Measurements from ENCODE around the gene SWAP70. TPM values are rescaled to one million over a fixed set of nuclear protein-coding genes. Genes with fewer than 3 reads are reported as not detected.

SWAP70 gene
- total and polyA plus RNA-seq, 9 of the 15 experiments (the other 6 are each of a cell fraction or from before 2014, with no cell fraction given) = 1.7 to 4.9 (median 3.9) TPM

DNA sequence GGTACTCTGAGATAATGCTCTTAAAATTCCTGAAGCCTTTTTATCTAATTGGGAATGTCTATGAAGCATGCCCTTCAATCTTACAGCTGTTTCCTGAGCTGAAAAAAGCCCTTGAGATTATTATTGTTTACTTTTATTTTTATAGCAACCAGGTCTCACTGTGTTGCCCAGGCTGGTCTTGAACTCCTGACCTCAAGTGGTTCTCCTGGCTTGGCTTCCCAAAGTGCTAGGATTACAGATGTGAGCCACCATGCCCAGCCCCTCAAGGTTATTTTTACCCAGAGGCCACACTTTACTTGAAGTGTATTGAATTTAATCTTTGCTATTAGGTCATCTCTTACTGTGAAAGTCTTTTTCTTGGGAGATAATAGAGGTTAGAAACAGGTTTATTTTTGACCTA lies 7.0 kb upstream of the SWAP70 start:
- no TSS peak for BruUV-seq (replicated peaks)

DNA sequence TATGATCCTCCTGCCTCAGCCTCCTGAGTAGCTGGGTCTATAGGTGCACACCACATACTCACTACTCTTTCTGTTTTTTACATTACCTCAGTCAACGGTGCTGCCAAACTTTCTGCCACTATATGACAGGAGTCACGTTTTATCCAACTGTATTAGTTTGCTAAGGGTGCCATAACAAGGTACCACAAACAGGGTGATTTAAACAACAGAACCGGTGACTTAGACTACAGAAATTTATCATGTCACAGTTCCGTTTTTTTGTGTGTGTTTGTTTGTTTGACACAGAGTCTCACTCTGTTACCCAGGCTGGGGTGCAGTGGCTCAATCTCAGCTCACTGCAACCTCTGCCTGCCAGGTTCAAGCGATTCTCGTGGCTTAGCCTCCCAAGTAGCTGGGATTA lies 6.3 kb upstream of the SWAP70 start:
- intact Hi-C loops (cut with micrococcal nuclease) = no loop called here
- no peaks in the 10 kb centered on the region for H3K27me3 ChIP-seq (ENCODE audit: control insufficient read depth in 2 of 2, insufficient read depth in 2 of 2, low read length in 2 of 2)
- H2AFZ ChIP-seq (ENCODE audit: low read depth, low read length) = no peak overlapping the region
- ChIA-PET CTCF (ENCODE audit: low intra/inter-chr PET ratio) (no interaction called here), POLR2A (no interaction called here)
- DNase-seq (ENCODE audit: extremely low read depth in 1 of 4, low spot score in 3 of 4) (no peak), ATAC-seq (no peak), FAIRE-seq (no peak)
- H3K9me1 ChIP-seq (ENCODE audit: control insufficient read depth, insufficient read depth, low read length) = no peaks in the 10 kb centered on the region
- no peaks in the 10 kb centered on the region for H3K79me2 ChIP-seq (ENCODE audit: control insufficient read depth, insufficient read depth, low read length)
- no peak overlapping the region for H3K27ac ChIP-seq (ENCODE audit: extremely low read depth, low read depth, low read length)
- H3K36me3 ChIP-seq (ENCODE audit: control insufficient read depth, insufficient read depth, low read length) = no peaks in the 10 kb centered on the region
- H3K4me3 ChIP-seq = no peak overlapping the region
- H3K4me2 ChIP-seq (ENCODE audit: insufficient read depth, low read length) = no peak overlapping the region
- no peaks in the 10 kb centered on the region for H4K20me1 ChIP-seq (replicated peaks; ENCODE audit: control insufficient read depth, insufficient read depth, low read length)
- no TSS peak for BruUV-seq (replicated peaks)
- H3K9ac ChIP-seq (ENCODE audit: insufficient read depth in 1 of 2, low read depth in 2 of 2, low read length in 2 of 2) = no peak overlapping the region
- no peaks in the 10 kb centered on the region for H3K9me3 ChIP-seq (replicated peaks; ENCODE audit: control insufficient read depth, insufficient read depth, low read depth, low read length)
- in situ Hi-C loops (cut with MboI) = no loop called here
- WGBS (ENCODE audit: insufficient coverage, low coverage, missing lambda C conversion rate) = 6% methylated on average over 6 of the region's 6 CpGs
- H3K4me1 ChIP-seq (replicated peaks in 1 of 2; ENCODE audit: control insufficient read depth in 2 of 2, insufficient read depth in 2 of 2, low read length in 2 of 2) = peaks cover under 1 to 5% of the 10 kb centered on the region in 2 experiments; a peak in 4 of 5 replicates
- no peak for TF ChIP-seq PTRF (tag; IDR thresholded peaks at IDR 0.05)
- TF ChIP-seq ZNF778 (CRISPR knock-in tag; IDR thresholded peaks at IDR 0.05) = no peak
- no peak for TF ChIP-seq ARNT (IDR thresholded peaks at IDR 0.05)
- TF ChIP-seq SMAD3 (CRISPR knock-in tag; conservative IDR thresholded peaks at IDR 0.05) = no peak
- TF ChIP-seq, protein P1, sequence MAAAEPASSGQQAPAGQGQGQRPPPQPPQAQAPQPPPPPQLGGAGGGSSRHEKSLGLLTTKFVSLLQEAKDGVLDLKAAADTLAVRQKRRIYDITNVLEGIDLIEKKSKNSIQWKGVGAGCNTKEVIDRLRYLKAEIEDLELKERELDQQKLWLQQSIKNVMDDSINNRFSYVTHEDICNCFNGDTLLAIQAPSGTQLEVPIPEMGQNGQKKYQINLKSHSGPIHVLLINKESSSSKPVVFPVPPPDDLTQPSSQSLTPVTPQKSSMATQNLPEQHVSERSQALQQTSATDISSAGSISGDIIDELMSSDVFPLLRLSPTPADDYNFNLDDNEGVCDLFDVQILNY (CRISPR knock-in tag; IDR thresholded peaks at IDR 0.05) = no peak
- TF ChIP-seq, protein P2, sequence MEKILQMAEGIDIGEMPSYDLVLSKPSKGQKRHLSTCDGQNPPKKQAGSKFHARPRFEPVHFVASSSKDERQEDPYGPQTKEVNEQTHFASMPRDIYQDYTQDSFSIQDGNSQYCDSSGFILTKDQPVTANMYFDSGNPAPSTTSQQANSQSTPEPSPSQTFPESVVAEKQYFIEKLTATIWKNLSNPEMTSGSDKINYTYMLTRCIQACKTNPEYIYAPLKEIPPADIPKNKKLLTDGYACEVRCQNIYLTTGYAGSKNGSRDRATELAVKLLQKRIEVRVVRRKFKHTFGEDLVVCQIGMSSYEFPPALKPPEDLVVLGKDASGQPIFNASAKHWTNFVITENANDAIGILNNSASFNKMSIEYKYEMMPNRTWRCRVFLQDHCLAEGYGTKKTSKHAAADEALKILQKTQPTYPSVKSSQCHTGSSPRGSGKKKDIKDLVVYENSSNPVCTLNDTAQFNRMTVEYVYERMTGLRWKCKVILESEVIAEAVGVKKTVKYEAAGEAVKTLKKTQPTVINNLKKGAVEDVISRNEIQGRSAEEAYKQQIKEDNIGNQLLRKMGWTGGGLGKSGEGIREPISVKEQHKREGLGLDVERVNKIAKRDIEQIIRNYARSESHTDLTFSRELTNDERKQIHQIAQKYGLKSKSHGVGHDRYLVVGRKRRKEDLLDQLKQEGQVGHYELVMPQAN (IDR thresholded peaks at IDR 0.05; ENCODE audit: borderline replicate concordance) = no peak
- TF ChIP-seq, protein P3, sequence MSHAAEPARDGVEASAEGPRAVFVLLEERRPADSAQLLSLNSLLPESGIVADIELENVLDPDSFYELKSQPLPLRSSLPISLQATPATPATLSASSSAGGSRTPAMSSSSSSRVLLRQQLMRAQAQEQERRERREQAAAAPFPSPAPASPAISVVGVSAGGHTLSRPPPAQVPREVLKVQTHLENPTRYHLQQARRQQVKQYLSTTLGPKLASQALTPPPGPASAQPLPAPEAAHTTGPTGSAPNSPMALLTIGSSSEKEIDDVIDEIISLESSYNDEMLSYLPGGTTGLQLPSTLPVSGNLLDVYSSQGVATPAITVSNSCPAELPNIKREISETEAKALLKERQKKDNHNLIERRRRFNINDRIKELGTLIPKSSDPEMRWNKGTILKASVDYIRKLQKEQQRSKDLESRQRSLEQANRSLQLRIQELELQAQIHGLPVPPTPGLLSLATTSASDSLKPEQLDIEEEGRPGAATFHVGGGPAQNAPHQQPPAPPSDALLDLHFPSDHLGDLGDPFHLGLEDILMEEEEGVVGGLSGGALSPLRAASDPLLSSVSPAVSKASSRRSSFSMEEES (CRISPR knock-in tag; IDR thresholded peaks at IDR 0.05) = no peak; the same call in 1 of the 2 replicates
- no peak for TF ChIP-seq ARID1B (IDR thresholded peaks at IDR 0.05)

More for the DNA sequence above, 7.0 kb upstream of the SWAP70 start:
- ATAC-seq (no peak), DNase-seq (ENCODE audit: extremely low read depth in 1 of 4, low spot score in 3 of 4) (no peak), FAIRE-seq (no peak)
- Histone ChIP-seq H3K36me3 (ENCODE audit: control insufficient read depth, insufficient read depth, low read length) (no peaks in the 10 kb centered on the region), H2AFZ (ENCODE audit: low read depth, low read length) (no peak overlapping the region), H3K9ac (ENCODE audit: insufficient read depth in 1 of 2, low read depth in 2 of 2, low read length in 2 of 2) (no peak overlapping the region), H4K20me1 (replicated peaks; ENCODE audit: control insufficient read depth, insufficient read depth, low read length) (no peaks in the 10 kb centered on the region), H3K27me3 (ENCODE audit: control insufficient read depth in 2 of 2, insufficient read depth in 2 of 2, low read length in 2 of 2) (no peaks in the 10 kb centered on the region), H3K27ac (ENCODE audit: extremely low read depth, low read depth, low read length) (no peak overlapping the region), H3K4me1 (replicated peaks in 1 of 2; ENCODE audit: control insufficient read depth in 2 of 2, insufficient read depth in 2 of 2, low read length in 2 of 2) (peaks cover 6 to 11% of the 10 kb centered on the region in 2 experiments), H3K4me3 (no peak overlapping the region), H3K9me3 (replicated peaks; ENCODE audit: control insufficient read depth, insufficient read depth, low read depth, low read length) (no peaks in the 10 kb centered on the region), H3K9me1 (ENCODE audit: control insufficient read depth, insufficient read depth, low read length) (no peaks in the 10 kb centered on the region), H3K79me2 (ENCODE audit: control insufficient read depth, insufficient read depth, low read length) (no peaks in the 10 kb centered on the region), H3K4me2 (ENCODE audit: insufficient read depth, low read length) (no peak overlapping the region)
- in situ Hi-C loops (cut with MboI) (no loop called here), intact Hi-C loops (cut with micrococcal nuclease) (no loop called here)
- POLR2A ChIA-PET = interaction anchor here (0.5 kb wide), 1 partner anchor 17 kb away, joined by 3 read pairs; no protein-coding TSS in a partner anchor
- CTCF ChIA-PET (ENCODE audit: low intra/inter-chr PET ratio) = no interaction called here
- TF ChIP-seq ZNF589 (CRISPR knock-in tag; IDR thresholded peaks at IDR 0.05; ENCODE audit: low read depth) (no peak), ZNF143 (CRISPR knock-in tag; IDR thresholded peaks at IDR 0.05) (no peak)
- TF ChIP-seq, protein P4, sequence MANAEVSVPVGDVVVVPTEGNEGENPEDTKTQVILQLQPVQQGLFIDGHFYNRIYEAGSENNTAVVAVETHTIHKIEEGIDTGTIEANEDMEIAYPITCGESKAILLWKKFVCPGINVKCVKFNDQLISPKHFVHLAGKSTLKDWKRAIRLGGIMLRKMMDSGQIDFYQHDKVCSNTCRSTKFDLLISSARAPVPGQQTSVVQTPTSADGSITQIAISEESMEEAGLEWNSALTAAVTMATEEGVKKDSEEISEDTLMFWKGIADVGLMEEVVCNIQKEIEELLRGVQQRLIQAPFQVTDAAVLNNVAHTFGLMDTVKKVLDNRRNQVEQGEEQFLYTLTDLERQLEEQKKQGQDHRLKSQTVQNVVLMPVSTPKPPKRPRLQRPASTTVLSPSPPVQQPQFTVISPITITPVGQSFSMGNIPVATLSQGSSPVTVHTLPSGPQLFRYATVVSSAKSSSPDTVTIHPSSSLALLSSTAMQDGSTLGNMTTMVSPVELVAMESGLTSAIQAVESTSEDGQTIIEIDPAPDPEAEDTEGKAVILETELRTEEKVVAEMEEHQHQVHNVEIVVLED (CRISPR knock-in tag; IDR thresholded peaks at IDR 0.05) = no peak

Data from K562 (cell line).